Measurements from ENCODE around the gene ADAM12.

The ADAM12 gene

DNA sequence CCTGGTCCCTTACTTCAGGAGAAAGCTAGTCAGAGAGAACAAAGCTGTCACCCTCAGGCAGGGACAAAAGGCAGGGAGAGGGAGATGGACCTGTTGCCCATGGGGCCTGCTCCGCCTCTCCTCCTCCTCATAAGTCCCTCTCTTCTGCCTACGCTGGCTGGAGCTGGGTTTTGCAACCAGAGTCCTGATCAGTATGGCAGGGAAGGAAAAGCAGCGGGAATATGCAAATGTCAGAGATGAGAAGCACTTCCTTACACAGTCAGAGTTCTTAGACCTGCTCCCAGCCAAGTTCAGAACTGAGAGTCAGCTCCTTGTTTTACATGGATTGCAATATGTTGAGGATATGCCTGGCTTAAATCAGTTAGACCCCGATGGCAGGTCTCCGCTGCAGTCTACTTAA, 231.1 kb downstream of the ADAM12 start:
- DNase-seq (ENCODE audit: extremely low read depth in 1 of 2, low read depth in 1 of 2) = no peak

DNA sequence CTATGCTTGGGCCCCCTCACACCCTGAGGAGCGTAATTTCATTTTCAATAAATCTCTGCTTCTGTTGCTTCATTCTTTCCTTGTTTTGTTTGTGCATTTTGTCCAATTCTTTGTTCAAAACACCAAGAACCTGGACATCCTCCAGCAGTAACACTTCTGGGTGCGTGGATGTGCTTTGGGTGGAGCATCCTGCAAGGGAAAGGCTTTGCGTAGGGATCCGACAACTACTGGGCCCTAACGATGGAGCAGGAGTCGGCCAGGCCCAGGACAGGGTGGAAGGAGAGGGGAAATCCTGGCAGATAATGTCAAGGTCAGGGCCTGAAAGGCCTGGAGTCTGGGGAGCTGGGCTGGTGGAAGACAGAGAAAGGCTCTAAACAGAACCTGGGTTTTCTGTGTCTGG, 231.8 kb downstream of the ADAM12 start:
- DNase-seq (ENCODE audit: extremely low read depth in 1 of 2, low read depth in 1 of 2) = no peak

DNA sequence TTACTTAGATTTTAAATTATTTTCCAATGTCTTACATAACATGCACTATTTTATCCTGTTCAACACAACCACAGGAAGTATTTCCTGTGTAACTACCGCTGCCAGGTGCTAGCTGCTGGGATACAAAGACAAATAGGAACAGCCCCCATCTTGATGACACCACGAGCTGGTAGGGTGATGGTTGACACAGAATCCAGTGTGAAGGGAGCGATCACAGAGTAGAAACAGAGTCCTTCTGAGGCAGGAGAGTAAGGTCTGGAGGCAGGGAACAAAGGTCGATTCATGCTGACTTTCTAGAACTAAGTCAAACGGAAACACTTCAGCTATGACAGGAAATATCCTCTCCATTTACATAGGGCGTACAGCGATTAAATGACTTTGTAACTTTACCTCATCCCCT, 232.3 kb downstream of the ADAM12 start:
- DNase-seq (ENCODE audit: extremely low read depth in 1 of 2, low read depth in 1 of 2) = no peak

DNA sequence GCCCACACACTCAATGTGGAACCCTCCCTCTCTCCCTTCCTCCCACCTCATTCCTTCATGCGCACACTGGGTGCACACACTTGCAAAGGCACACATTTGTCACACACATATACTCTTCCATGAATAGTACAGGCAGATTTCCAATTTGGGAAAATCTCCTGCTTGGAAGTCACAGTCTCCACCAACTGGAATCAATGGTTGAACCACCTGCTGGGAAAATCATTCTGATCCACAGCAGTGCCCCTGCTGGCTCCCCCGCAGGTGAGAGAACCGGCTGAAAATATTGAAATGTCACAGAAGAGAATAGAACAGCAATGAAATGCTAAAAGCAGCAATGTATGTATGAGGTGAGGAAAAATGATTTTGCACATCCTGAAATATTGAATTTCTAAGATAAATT, 232.7 kb downstream of the ADAM12 start:
- DNase-seq (ENCODE audit: extremely low read depth in 1 of 2, low read depth in 1 of 2) = no peak

DNA sequence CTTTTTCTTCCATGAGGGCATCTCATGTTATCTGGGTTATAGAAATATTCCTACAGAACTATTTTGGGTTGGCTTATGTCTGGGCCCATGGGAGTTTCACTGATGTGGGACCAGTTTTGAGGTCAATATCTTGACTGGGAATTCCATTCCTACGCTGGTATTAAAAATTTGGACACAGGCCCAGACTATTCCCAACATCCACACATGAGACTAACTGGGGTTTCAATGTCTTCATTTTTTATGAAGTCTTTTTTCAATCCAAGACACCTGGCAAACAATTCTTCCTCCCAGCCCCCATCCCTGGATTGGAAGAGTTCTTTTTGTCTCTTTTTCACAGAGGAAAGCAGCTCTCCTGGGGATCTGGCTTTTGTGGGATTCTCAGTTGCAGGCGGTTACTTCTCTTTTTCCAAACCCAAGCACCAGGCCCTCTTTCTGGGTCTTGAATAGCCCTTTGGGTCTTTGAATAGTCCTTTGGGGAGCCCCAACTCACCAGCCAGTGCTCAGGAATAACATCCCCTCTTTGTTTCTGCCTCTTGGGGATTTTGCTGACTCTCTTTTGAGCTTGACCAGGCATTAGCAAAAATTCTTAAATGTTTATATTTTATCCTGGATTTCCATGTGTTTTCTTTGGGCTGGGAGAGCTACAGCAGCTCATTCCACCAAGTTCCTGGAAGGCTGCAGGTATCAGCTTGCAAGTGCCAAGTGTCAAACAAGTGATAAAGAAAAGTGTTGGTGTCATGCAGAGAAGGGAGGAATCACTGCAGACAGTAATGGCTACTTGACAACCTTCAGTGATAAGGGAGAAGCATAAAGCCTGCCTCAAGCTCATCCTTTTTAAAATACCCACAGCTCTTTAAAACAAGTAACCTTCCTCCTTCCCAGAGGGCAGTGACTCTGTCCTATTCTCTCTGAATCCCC, 234.3 kb downstream of the ADAM12 start:
- no peak for DNase-seq (ENCODE audit: extremely low read depth in 1 of 2, low read depth in 1 of 2)

DNA sequence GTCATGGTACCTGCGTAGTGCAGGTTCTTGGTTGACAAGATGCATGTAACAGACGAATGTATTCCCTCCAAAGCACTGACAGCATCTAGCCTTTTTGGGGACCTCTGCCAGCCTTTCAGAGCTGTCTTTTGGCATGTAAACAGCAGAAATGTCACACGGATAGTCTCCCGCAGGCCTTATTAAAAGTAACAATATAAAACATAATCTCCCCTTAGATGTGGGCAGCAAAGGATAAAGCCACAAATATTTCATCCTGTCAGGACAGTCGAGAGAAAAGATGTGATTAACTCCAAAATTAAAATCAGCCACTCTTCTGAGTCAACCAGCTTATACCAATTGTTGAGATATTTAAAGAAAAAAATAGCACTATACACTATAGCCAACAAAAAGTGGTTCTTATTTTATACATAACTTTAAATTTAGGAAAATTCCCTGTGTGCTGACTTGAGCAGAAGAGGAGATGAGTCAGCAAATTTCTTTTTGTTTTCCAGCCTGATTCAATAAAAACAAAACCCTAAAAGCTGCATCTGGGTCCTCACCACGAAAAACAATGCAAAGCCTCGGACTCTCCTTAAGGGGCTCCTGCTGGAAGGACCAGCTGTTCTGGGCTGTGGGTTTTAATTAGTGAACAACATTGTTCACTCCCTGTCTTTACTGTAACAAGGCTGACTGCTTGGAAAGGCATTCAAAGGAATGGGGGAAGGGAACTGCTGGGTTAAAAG, 240.2 kb downstream of the ADAM12 start:
- DNase-seq (ENCODE audit: extremely low read depth in 1 of 2, low read depth in 1 of 2) = no peak

DNA sequence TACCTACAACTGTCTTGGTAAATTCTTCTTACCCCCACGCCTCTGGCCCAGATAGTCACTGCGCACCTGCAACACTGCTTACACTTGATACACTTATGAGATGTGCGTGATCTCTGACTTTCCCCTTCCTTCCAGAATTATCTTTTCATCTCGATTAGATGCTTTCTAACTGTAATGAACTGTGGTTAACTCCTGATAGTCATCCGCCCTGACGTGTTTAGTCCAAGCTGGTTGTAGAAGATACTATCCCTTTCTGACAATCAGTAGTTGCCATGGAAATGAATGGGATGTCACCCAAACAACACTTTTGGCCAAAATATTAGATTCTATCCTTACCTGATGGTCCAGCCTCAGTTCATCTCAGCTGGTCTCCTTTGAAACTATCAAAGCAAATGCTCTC, 241.5 kb downstream of the ADAM12 start:
- no peak for DNase-seq (ENCODE audit: extremely low read depth in 1 of 2, low read depth in 1 of 2)

DNA sequence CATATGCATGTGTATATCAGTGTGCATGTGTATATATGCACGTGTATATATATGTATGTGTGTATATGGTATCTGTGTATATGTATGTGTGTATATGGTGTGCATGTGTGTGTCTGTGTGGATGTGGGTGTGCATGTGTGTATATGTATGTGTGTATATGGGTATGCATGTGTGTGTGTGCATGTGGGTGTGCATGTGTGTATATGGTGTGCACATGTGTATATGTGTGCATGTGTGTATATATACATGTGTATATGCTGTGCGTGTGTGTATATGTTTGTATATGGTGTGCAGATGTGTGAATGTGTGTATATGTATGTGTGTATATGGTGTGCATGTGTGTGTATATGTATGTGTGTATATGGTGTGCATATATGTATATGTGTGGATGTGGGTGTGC, 245.2 kb downstream of the ADAM12 start:
- DNase-seq (ENCODE audit: extremely low read depth in 1 of 2, low read depth in 1 of 2) = no peak

DNA sequence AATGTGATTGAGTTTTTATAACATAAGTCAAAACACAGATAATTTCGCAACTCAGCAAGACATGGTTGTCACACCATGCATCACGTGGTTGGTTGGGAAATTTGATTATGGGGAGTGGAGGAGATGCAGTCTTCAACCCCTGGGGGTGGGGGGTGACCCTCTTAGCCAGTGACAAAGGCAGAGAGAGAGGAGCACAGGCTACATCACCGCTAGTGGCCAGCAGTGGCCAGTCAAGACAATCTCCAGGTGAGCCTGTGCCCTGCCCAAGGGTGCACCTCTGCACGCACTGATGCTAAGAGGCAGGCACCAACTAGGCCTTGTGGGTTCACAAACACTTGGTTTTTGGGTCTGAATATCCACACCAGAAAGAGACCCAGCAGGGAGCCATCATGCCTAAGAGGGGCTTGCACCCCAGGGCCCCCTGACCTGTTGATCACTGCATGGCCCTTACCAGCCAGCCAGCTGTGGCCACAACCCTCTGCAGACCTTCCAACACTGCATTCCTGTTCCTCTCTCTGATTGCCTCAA, 247.5 kb downstream of the ADAM12 start:
- no peak for DNase-seq (ENCODE audit: extremely low read depth in 1 of 2, low read depth in 1 of 2)

DNA sequence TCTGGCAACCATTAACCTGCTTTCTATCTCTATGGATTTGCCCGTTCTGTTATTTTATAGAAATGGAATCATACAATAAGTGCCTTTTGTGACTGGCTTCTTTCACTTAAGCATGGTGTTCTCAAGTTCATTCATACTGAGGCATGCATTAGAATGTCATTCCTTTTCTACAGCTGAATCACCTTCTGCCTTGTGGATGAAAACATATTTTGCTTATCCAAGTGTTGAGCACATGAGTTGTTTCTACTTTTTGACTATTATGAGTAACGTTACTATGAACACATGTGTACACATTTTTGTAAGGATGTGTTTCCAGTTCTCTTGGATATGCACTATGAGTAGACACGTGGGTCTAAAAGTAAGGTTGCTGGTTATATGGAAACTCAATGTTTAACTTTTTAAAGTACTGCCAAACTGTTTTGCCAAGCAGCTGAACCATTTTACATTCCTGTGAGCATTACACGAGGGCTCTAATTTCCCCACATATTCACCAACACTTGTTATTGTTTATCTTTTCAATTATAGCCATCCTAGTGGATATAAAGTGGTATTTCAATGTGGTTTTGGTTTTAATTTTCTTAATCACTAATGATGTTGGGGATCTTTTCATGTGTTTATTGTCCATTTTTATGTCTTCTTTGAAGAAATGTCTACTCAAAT, 250.6 kb downstream of the ADAM12 start:
- no peak for DNase-seq (ENCODE audit: extremely low read depth in 1 of 2, low read depth in 1 of 2)

DNA sequence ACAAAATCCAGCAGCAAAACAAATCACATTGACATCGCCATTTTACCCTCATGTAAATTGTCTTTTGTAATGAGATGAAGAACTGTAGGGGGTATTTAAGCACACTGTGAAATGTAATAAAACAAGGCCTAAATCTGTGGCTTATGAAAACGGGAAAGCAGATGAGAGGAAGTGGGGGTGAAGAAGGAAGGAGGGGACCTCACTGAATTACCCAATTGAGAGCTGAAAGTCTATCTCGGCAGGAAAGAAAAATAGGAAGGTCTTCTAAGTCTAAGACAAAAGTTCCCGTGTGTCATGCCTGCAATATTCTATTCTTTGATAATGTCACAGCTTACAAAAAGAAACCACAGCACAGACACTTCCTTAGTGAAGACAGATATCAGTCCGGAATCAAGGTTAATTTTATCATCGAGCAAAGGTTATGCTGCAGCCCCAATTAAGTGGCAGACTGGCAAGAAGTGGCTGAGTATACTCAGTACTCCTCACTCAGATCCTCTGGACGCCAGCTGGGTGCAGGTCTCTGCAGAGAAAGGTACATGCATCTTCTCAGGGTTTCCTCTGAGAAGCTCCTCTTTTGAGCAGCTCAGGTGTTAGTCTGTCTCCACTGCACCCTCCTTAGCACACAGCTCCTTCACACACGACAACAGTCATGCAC, 252.2 kb downstream of the ADAM12 start:
- no peak for DNase-seq (ENCODE audit: extremely low read depth in 1 of 2, low read depth in 1 of 2)

DNA sequence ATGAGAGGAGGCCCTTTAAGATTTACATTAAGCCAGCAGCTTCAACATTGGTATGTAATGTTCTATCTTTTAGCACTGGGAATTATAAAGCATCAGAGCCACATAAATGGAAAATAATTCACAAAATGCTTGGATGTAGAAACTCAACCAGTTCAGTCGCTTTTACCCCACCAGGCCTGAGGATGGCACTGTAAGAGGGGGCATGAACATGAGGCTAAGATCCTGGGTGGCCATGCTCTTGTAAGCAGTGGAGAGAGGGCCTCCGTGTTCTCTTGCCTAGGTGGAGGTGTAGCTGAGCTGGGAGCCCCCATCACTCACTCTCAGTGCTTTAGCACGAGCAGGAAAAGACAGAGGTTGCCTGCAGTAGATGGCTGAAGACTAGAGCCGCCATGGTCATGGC, 253.1 kb downstream of the ADAM12 start:
- DNase-seq (ENCODE audit: extremely low read depth in 1 of 2, low read depth in 1 of 2) = no peak

DNA sequence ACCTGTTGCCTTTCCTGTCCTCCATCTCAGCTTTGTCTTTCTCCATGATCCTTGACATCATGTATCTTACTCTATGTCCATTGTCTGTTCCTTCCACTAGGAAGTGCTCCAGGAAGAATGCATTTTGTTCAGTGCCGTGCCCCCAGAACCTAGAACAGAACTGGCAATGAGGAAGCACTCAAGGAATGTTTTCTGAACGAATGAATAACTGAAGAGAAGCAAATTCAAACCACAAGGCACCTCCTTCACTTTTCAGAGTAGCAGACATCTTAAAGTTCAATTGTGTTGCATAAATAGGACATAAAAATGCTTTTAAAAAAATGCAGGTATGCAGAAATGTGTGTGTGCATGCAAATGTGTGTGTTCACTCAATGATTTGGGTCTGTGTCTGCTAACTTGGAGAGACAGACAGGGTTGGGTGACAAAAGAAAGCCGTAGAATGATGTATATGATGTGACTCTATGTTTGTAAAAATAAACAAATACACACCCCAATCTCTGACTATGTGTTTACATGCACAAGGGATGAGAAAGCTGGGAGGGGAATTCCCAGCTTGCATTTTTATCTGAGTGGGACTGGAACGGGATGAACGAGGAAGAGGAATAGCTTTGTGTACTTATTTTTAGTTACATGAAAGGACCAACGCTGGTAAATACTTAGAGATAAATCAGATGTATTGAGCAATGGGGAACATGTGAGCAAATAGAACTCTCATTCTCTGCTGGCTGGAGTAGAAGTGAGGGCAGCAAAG, 254.2 kb downstream of the ADAM12 start:
- no peak for DNase-seq (ENCODE audit: extremely low read depth in 1 of 2, low read depth in 1 of 2)

DNA sequence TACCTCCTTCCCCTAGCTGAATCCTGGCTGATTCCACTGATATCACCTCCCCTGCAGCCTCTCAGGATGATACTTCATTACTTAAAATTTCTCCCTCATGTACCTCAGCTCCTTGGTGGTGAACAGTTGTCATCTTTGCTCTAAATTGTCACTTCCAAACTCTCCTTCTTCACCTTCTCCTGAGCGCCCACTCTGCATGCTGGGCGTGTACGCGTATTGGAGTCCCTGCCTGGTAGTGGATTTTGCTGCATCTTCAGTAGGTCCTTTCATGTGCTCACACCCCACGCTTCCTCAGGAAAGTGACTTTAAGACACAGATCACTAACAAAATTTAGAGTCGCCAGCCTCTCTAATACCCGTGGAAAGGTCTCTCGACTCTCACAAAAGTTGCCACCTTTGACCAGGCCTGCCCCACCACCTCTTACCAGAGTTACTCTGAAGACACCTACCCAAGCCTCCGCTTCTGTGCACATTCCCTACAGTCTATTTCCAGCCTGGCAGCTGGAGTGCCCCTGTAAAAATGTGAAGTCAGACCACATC, 255.1 kb downstream of the ADAM12 start:
- DNase-seq (ENCODE audit: extremely low read depth in 1 of 2, low read depth in 1 of 2) = no peak

DNA sequence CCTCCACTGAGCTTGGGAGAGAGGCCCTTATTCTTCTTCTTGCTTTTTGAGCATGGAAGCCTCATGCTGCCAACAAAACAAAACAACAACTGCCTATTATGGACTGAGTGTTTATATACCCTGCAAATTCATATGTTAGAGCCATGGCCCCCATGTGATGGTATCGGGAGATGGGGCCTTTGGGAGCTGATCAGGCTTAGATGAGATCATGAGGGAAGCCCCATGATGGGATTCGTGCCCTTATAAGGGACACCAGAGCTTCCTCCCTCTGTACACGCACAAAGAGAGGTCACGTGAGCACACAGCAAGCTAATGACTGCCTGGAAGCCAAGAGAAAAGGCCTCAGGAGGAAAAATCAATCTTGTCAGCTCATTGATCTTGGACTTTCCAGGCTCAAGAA, 256.9 kb downstream of the ADAM12 start:
- no peak for DNase-seq (ENCODE audit: extremely low read depth in 1 of 2, low read depth in 1 of 2)

DNA sequence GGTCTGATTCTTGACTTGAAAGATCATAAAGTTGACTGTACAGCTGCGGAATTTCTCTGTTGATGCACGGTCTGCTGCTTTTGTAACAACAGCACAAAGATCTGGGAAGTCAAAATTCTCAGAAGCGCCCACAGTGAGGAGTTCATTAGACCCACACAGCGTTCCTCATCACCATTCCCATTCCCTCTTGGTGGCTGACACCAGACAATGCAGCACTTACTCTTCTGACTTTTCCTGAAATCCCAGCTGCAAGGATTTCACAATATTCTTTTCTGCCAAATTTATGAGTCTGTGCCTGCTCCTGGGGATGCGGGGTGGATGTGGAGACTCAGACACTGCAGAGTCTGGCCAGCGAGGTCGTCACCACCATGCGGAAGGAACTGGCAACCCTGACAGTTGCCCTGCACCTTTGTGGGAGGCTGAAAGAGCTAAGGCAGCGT, 258.0 kb downstream of the ADAM12 start:
- no peak for DNase-seq (ENCODE audit: extremely low read depth in 1 of 2, low read depth in 1 of 2)

DNA sequence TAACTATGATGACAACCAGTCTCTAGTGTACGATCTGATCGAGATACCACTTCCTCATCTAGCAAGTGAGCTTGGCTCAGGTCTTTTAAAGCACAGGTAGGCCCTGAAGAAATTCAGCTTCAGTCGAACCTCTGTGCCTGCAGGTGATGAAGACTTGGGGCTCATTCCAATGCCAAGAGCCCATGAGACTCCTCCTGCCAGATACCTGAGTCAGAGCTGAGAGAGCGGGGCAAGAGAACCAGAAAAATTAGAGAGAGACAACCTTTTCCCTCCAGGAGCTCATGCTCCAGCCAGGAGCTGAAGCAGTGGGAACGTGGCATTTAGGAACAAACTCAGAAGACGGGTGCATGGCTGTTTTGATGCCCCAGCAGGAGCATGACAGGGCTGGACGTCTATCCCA, 259.3 kb downstream of the ADAM12 start:
- DNase-seq (ENCODE audit: extremely low read depth in 1 of 2, low read depth in 1 of 2) = no peak

DNA sequence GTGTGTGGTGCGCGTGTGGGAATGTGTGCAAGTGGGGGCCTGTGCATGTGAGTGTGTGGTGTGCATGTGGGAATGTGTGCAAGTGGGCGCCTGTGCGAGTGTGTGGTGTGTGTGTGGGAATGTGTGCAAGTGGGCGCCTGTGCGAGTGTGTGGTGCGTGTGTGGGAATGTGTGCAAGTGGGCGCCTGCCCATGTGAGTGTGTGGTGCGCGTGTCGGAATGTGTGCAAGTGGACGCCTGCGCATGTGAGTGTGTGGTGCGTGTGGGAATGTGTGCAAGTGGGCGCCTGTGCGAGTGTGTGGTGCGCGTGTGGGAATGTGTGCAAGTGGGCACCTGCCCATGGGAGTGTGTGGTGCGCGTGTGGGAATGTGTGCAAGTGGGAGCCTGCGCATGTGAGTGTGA, 259.7 kb downstream of the ADAM12 start:
- no peak for DNase-seq (ENCODE audit: extremely low read depth in 1 of 2, low read depth in 1 of 2)

DNA sequence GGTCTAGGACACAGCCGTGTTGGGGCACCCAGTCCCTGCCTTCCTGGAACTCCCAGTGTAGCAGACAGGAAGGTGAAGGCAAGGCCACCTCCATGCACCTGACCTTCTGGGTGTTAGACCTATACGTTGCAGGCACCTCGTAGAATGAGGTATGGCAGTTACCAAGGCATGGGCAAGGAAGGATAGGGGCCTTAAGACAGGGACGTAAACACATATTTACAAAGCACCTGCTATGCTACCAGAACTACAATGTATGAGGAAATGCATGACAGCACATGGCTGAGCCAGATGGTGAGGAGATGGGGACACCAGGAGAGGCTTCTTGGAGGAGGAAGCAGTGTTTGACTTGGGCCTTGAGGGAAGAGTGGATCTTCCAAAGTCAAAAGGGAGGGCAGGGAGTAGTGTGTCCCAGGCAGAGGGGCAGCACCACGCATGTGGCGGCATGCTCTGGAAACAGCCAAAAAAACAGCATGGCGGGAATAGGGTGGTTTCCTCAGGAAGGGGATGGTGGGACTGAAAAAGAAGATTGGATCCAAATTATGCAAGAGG, 260.7 kb downstream of the ADAM12 start:
- DNase-seq (ENCODE audit: extremely low read depth in 1 of 2, low read depth in 1 of 2) = no peak

DNA sequence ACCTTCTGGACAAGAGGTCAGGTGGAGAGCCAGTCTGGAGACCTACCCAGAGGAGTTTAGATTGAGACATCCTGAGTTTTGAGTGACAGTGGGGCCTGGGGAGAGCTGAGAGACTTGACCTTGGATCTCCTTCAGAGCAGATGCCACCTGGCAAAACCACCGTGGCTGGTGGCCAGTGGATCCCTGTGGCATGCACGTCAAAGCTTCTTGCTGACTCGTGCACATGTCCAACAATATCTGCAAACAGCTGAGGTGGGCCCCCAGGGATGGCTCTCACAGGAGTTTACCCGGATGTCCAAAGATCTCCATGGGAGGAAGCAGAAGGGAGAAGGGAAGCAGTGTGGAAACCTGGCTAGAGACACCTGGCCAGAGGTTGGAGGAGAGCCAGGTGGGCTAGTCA, 261.4 kb downstream of the ADAM12 start:
- no peak for DNase-seq (ENCODE audit: extremely low read depth in 1 of 2, low read depth in 1 of 2)
